NCI-H524 treated with DMSO at 0.1 percent for 48 hours (cell line): ENCODE results near the gene IRX4.

ENCODE experiments used
- DNase-seq: peaks from one replicate; lab custom pipeline; 2025; lab: John Stamatoyannopoulos, UW

Gene IRX4

DNA sequence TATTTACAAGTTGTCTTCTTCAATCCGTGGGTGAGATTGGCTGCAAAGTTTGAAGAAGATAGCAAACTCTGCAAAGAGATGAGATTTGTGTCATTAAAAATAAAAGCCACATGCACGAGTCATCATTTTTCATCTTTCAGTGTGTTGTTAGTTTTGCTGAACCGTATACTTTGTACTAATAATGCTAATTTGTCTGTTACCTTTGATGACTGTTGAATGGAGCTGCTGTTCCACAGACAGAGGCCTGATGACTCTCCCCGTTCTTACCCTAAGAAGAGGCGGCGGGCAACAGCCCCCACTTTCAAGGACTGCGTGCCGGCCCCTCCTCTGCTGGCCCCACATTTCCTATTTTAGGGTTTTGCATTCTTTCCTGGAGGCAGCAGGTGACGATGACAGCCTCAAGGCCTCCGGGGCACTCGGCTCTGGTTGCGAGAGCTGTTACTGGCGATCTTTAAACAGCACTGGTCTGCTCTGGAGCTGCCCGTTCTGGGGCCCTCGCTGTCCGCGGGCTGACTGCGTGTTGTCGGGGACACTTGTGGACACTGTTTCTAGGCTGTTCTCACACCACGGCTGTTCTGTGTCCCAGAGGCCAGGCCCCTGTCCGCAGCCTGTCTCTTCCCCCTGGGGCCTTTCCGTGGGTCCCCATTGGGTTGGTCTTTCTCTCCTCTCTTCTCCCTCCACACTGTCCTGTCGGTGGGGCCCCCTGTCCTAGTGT, 46.4 kb downstream of the IRX4 start:
- DNase-seq, result no peak

DNA sequence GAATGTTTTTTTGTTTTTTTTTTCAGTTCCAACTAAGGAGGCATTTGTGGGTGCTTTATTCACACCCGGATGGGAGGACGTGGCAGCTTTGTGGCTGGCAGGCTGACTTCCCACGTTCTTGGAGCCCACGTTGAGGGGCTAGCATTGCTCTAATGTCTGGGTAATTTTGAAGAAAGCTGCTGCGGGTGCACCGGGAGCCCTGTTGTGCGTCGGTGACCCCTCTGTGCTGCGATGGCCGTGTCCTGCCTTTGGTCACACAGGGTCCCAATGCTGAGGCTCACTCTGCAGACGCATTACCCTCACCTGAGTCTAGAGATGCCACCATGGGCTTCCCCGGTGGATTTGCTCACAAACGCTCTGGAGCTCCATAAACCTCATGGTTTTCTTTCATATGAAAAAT, 47.3 kb downstream of the IRX4 start:
- DNase-seq, result no peak

DNA sequence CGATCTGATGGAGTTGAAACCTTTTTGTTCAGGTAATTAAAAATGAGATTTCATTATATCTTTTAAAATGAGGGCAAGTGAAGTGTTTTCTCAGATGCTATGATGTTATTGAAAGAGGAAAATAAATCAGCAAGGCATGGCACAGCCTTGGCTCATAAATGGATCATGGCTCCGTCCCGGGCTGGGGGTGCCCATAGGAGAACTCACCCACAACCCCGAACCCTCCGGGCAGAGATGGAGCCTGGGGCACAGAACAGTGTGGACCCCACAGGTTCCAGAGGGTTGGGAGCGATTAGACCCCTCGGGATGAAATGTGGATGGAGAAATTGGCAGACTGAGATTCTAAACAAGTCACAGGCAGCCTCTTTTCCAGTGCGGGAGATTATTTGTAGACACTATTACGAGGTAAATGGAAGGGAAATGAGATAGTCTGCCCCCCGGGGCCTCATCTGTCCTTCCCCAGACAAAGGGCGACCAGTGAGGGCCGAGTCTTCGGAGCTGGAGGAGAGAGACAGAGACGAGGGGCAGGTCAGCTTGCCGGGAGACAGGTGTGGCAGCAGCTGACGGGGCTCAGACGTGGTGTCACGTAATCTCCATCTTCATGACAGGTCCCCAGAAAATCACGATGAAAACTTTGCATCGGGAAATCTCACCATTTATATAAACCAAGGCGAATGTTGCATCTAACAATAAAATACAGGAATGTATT, 47.9 kb downstream of the IRX4 start:
- DNase-seq, result peak; percentile 2

DNA sequence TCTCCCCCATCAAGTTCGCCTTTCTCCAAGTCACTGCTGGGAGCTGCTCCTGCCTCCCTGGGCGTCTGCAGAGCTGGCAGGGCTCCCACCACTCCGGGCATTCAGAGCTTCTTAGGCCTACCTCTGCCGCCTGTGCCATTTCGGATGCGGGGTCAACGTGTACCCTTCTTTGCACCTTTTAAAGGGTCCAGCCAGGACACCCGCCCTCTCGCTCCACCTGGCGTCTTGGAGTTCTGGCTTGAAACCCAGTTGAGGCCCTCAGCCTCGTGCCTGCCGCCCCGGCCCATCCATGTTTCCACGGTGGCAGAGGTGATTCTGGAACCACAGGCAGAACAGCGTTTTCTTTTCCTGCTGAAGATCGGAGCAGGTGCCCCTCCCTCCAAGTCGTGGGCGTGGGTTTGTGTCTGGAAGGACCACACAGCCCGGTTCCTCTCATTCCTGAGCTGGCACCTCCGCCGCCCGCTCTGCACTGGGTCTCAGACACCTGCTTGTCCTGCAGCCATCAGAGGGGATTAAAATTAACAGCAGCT, 48.6 kb downstream of the IRX4 start:
- DNase-seq, result no peak

DNA sequence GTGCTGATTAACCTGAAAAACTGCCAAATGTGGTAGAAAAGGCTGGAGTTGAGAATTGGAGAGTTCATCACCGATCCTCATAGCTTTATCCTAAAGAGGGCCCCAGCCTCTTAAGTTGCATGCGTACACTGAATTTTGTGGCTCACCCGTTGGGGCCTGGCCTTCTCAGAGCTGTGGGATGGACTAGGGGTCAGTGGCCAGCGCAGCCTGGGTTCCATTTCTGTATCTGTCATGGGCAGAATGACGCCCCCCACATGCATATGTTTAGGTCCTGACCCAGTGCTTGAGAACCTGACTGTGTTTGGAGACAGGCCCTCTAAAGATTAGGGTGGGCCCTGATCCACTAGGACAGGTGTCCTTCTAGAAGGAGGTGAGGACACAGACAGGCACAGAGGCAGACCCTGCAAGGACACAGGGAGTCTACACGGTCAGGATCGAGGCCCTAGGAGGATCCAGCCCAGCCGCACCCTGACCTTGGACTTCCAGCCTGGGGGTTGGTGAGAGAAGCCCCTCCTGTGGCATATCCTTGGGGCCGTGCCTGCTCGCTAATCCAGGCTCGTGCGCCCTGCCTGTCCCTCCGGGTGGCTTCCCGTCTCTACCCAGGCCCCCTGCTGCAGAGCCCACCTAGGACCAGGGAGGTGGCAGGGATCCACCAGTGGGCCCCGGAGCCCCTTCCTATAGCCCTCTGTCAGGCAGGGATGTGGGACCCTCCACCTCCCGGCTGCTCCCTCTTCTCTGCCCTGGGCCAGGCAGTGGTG, 49.3 kb downstream of the IRX4 start:
- no peak for DNase-seq

DNA sequence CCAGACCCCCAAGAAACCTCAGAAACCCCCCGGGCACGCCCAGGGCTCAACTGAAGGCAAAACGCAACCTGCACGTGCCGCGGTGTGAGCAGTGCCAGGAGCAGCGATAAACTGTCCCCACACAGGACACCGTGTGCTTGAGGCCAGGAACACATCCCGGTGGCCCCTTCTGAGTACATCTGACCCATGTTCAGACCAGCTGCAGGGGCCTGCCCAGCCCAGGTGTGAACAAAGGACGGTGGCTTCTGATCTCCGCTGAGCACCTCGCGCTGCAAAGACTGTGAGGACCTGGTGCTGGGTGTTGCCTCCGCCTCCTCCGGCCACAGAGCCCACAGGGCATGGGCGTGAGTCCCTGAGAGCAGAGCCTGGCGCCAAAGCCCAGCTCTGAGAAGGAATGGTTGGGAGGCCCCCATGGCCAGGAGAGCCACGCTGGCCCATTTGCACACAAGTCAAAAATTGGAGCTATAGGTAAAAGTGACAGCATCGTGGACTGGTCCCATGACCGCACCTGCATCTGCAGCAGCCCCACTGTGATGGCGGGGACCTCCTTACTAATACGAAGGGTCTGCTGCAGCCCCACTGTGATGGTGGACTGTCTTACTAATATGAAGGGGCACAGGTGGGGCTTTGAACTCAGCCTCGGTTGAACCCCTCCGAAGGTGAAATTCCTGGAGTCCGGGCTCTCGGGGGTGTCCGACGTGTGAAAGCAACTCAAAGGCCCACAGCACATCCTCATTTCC, 50.0 kb downstream of the IRX4 start:
- no peak for DNase-seq

DNA sequence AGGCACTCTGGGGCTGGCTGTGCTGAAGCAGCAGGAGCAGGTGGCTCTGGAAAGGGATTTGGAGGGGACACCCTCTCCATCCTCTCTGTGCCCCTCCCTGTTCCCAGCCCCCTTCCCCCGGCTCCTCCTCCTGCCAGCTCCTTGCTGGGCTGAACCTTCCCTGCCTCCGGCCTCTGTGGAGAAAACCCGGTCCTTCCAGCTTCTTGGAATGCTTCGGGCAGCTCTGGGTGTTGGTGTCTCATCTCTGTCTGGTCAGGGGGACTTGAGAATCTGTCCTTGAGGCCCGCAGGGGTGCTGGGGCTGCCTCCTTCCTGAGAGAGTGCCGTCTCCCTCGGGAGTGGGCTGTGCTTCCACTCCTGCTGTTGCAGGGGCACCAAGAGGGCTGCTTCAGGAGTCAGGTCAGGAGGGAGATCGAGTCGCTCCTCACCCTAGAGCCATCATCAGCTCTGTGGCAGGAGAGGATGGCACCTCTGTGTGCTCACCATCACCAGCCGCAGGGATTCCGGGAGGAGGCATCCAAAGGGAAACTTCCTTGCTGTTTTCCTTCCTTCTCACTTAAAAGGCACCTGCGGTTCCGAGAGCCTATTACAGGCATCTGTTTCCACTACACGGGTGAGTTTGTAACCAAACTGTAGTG, 50.9 kb downstream of the IRX4 start:
- DNase-seq, result peak; percentile 3

DNA sequence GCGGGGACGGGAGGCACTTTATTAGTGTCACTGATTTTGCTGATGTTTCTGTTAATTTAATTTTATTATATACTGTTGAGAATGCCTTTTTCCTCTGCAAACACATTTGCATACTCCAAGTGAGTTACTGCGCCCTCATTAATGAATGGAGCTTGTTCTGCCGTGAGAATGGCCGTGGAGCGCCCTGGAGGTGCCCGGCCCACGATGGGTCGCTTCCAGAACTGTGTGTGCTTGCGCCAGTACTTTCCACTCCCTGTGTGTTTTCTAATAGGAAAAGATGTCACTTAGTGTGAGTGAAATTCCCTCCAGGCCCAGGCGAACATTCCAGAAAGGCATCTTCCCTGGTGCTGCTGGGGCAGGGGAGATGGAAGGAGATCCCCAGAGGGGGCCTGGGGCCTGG, 51.5 kb downstream of the IRX4 start:
- DNase-seq, result no peak

DNA sequence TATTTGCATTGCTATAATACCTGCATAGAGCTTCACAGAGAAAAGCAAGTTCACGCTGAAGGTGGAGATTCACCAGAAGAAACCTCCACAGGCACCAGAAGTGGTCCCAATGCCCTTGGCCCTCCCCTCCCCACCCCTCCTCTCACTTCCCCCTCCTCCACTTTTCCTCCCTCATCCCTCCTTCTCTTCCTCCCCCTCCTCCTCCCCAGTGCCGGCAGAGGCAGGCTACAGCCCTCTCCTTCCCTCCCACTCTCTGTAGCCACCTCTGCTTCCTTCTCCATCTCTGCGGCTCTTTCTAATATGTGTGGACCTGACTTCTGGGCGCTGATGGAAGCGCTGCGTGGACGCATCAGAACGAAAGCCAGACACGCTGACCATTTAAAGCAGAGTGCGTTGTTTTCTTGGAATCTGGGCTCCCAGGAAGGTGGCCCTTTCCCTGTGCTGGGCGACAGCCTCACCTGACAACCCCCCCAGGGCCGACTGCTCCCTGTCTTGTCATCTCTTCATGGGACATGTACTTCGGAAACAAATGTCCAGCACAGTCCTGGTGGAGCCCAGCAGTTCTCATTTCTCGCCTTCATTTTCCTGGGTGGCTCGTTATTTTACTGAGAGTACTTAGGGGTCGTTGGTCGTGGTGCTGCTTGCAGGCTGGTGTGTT, 52.0 kb downstream of the IRX4 start:
- no peak for DNase-seq

DNA sequence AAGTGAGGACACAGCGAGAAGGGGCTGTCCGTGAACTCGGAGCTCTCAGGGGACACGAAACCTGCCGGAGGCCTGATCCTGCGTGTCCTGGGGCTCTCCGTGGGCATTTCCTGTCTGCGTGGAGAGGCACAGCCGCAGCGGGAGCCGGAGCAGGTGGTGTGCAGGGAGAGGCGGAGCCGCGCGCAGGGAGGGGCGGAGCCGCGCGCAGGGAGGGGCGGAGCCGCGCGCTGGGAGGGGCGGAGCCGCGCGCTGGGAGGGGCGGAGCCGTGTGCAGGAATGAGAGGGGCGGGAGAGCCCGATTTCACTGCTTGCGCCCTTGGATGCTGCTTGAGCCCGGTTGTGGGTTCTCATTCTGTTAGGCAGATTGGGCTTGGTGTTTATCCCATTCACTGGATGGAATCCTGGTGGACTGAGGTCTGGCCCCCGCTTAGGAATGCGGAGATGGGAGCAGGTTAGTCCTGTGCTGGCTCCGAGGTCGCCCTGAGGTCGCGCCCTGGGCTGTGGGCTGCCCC, 54.8 kb downstream of the IRX4 start:
- DNase-seq, result no peak
